ENCODE results near the gene EIF3A.

The EIF3A gene

DNA sequence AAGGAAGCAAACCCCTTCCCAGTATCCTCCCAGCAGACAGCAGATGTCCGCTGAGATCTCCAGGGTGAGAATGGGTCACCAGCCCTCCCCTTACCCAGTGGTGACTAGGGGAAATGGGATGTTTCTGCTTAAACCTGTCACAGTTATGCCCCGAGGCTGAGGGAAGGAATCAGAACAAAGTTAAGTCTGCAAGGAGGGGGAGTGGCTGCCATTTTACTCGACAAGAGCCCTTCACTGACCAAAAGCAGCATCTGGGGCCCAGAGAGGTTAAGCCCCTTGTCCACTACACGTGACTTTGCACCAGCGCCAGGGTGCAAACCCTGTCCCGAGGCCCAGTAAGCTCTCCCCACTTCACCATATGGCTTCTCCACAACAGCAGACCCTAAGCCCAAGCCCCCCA is 55.7 kb downstream of the EIF3A start:
- TF ChIP-seq, protein P1, sequence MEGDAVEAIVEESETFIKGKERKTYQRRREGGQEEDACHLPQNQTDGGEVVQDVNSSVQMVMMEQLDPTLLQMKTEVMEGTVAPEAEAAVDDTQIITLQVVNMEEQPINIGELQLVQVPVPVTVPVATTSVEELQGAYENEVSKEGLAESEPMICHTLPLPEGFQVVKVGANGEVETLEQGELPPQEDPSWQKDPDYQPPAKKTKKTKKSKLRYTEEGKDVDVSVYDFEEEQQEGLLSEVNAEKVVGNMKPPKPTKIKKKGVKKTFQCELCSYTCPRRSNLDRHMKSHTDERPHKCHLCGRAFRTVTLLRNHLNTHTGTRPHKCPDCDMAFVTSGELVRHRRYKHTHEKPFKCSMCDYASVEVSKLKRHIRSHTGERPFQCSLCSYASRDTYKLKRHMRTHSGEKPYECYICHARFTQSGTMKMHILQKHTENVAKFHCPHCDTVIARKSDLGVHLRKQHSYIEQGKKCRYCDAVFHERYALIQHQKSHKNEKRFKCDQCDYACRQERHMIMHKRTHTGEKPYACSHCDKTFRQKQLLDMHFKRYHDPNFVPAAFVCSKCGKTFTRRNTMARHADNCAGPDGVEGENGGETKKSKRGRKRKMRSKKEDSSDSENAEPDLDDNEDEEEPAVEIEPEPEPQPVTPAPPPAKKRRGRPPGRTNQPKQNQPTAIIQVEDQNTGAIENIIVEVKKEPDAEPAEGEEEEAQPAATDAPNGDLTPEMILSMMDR (IDR thresholded peaks at IDR 0.05; ENCODE audit: low read depth, low read length, missing control alignments) = no peak
- DNase-seq (ENCODE audit: extremely low read depth, low read depth) = no peak
- H3K4me3 ChIP-seq (replicated peaks; ENCODE audit: low read depth, low read length) = no peak overlapping the region

DNA sequence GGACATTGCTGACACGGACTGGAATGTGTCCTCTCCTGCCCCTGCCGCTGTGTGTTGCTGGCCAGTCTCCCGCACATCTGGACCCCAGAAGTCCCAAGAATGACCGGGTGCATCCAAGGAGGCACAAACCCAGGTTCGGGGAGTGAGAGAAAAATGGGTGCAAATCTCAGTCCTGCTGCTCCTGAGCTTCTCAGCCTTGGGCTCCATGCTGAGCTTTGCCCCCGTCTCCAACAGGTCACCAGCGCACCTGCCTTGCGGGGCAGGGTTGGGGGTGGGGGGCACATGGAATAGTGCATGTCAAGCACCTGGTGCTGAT is 57.1 kb downstream of the EIF3A start:
- TF ChIP-seq, protein P1 (IDR thresholded peaks at IDR 0.05; ENCODE audit: low read depth, low read length, missing control alignments) = no peak
- H3K4me3 ChIP-seq (replicated peaks; ENCODE audit: low read depth, low read length) = 0 out of 2 replicates have a peak overlapping the region, but pooled peaks have one; percentile 5
- DNase-seq (ENCODE audit: extremely low read depth, low read depth) = no peak

DNA sequence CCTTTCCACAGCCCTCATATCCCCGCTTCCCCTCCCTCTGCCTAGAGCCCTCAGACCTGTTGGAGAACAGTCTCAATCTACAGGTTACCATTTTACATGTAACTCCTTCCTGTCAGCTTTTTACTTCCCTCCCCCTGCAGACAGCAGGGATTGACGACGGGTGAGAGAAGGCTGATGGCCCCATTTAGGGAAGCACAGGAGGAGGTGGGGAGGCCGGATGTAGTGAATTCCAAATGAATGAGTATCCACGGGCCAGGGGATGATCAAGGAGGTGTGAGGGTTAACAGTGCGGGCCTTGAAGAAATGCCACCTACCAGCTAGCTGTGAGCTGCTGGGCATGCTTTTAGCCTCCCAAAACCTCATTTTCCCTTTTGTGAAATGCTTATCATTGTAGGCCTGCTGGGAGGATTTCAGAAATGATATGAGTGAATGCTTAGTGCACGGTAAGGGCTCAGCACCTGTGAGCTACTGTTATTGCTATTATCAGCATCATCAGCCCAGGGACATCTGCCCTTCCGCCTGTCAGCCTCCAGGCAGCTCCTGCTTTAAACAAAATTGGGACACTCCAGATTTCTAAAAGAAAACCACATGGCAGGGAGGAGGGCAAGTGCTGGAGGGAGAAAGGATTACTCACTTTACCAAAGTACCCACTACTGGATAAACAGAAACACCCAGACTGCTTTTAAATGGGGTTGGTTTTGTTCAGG is 57.6 kb downstream of the EIF3A start:
- 0 out of 2 replicates have a peak overlapping the region, but pooled peaks have one; percentile 1 for H3K4me3 ChIP-seq (replicated peaks; ENCODE audit: low read depth, low read length)
- TF ChIP-seq, protein P1 (IDR thresholded peaks at IDR 0.05; ENCODE audit: low read depth, low read length, missing control alignments) = no peak
- DNase-seq (ENCODE audit: extremely low read depth, low read depth) = peak; percentile 81

DNA sequence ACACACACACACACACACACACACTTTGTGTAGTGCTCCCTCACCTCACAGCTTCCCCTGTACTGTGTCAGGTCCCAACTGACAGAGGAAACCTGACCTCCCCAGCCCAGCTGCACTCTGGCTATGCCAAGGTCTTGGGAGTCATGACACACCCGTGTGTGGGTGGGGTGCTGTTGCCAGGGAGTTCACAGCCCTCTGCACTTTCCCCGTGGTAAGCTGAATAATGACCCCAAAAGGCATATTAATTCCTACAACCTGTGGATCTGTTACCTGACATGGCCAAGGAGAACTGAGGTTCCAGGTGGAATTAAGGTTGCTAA is 60.0 kb downstream of the EIF3A start:
- TF ChIP-seq, protein P1 (IDR thresholded peaks at IDR 0.05; ENCODE audit: low read depth, low read length, missing control alignments) = no peak
- no peak for DNase-seq (ENCODE audit: extremely low read depth, low read depth)

DNA sequence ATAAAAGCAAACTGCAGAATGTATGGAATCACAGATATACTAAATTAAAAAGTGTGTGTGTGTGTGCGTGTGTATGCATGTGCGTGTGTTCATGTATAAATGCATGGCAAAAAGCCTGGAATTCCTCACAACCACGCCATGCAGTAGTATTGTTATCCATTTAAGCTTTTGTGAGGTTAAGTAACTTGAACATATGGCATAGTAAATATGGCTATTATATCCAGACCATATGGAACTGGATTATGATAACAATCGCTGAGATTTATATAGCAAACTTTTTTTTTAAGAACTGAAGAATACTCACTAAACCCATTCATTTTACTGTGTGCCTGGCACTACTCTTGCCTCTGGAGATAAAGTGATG is 73.4 kb downstream of the EIF3A start:
- H3K4me3 ChIP-seq (replicated peaks; ENCODE audit: low read depth, low read length) = no peak overlapping the region
- TF ChIP-seq, protein P1 (IDR thresholded peaks at IDR 0.05; ENCODE audit: low read depth, low read length, missing control alignments) = no peak
- no peak for DNase-seq (ENCODE audit: extremely low read depth, low read depth)

More for the DNA sequence above, 60.0 kb downstream of the EIF3A start:
- H3K4me3 ChIP-seq (replicated peaks; ENCODE audit: low read depth, low read length) = no peak overlapping the region

DNA sequence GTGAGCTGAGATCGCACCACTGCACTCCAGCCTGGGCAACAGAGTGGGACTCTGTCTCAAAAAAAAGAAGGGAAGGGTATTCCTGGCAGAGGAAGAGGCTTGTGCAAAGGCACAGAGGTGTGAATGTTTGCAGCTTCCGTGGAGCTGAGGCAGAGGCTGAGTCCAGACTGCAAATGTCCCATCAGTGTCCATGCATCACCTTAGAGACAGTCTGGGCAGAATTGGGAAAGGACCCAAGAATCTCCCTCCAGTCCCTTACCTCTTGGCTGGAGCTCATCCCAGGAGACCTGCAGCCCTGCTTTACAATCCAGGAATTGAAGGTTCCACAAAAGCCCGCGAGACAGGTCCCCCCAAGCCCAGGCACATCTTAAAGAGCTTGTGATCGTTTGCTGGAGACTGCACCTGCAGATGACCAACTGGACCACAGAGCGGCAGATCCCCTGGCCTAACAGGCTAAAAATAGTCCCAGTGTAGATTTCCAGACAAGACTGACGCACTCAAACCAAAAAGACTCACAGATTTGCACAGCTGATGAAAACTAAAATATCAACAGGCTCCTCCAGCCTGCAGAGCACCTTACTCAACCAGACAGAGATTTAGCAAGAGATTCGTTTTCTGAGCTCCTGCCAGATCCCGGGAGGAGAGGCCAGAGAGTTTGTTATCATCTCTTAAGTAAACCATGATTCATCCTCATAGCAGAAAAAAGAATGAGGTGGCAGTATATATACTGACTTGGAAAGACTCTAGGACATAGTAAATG is 74.0 kb downstream of the EIF3A start:
- DNase-seq (ENCODE audit: extremely low read depth, low read depth) = peak; percentile 79
- TF ChIP-seq, protein P1 (IDR thresholded peaks at IDR 0.05; ENCODE audit: low read depth, low read length, missing control alignments) = no peak
- no peak overlapping the region for H3K4me3 ChIP-seq (replicated peaks; ENCODE audit: low read depth, low read length)

Measured in HFF-Myc (cell line).